Tibial nerve (tissue), 4 donors: ENCODE measurements around the gene ZNF541. TPM values are rescaled to one million over a fixed set of nuclear protein-coding genes. Genes with fewer than 3 reads are reported as not detected.

Experiments
- DNase-seq, 2 donors: peaks; one replicate each; pipeline ENCODE4 v3.0.0-alpha.2; 2019; ENCODE audit warnings: low spot score in 2 of 2
- H3K27ac ChIP-seq, 4 donors: fragments of 200-600 bp; sonication (generic) in 3 of 4; one replicate each; pipeline ENCODE4 v1.5.1; 2017 to 2019; ENCODE audit warnings: mild to moderate bottlenecking in 1 of 4
- H3K27me3 ChIP-seq, 2 donors: fragments of 200-600 bp; sonication (generic) in 1 of 2; one replicate each; pipeline versions ENCODE4 v1.5.1 to v1.6.0; 2017 to 2019
- H3K36me3 ChIP-seq, 3 donors: fragments of 200-600 bp; sonication (generic); one replicate each; pipeline ENCODE4 v1.5.1; 2018 to 2019
- H3K4me1 ChIP-seq, 4 donors: fragments of 200-600 bp; sonication (generic) in 3 of 4; one replicate each; pipeline ENCODE4 v1.5.1; 2017 to 2019
- H3K4me3 ChIP-seq, 4 donors: fragments of 200-600 bp; sonication (generic) in 3 of 4; one replicate each; pipeline ENCODE4 v1.5.1; 2017 to 2019; ENCODE audit warnings: mild to moderate bottlenecking in 1 of 4, moderate library complexity in 1 of 4
- H3K9me3 ChIP-seq, 4 donors: fragments of 200-600 bp; sonication (generic) in 3 of 4; one replicate each; pipeline ENCODE4 v1.5.1; 2017 to 2019
- CTCF ChIP-seq, 5 experiments: fragments of 200-600 bp in 3 of 5; fragments of 450-650 bp in 2 of 5; sonication (generic) in 3 of 5; IDR thresholded peaks; one replicate each; pipeline ENCODE4 v1.5.1; 2016 to 2019; ENCODE audit warnings: antibody characterized with exemption in 5 of 5, mild to moderate bottlenecking in 3 of 5, moderate library complexity in 2 of 5
- EP300 ChIP-seq, 2 donors: sonication (generic); formaldehyde crosslinking; IDR thresholded peaks; one replicate each; pipeline ENCODE4 v1.6.1; 2017; ENCODE audit warnings: antibody characterized with exemption in 2 of 2, mild to moderate bottlenecking in 1 of 2
- POLR2A ChIP-seq, 2 donors: fragments of 450-650 bp; IDR thresholded peaks; one replicate each; pipeline ENCODE4 v1.6.1; 2017; ENCODE audit warnings: antibody characterized with exemption in 2 of 2, mild to moderate bottlenecking in 2 of 2, moderate library complexity in 2 of 2
- WGBS, 2 donors: methylation state at CpG; one replicate each; pipeline ENCODE4 v1.1.5; 2018; 5-methylcytosine and 5-hydroxymethylcytosine counted together
- total RNA-seq, 4 donors: library from RNA; depleted of rRNA; stranded (reverse); fragments of >200 nt; gene quantifications; one replicate each; pipeline ENCODE4 v1.1.0, GENCODE V29; 2016

ZNF541 gene
- total RNA-seq, 4 donors from 2014 or later: under 0.01 to 0.90 (median 0.66) TPM; not detected in 1

GRCh38 chr19:47564081-47564480 lies 8.9 kb downstream of the ZNF541 start:
- no peaks in the 10 kb centered on the region for H3K4me1 ChIP-seq
- H3K27me3 ChIP-seq: no peaks in the 10 kb centered on the region
- no peak for TF ChIP-seq EP300 (IDR thresholded peaks at IDR 0.05)
- no peak for TF ChIP-seq CTCF (IDR thresholded peaks at IDR 0.05)
- TF ChIP-seq POLR2A (IDR thresholded peaks at IDR 0.05): no peak
- WGBS, 2 donors: 84 to 87% methylated on average over 3 of the region's 3 CpGs
- no peak overlapping the region for H3K4me3 ChIP-seq
- no peaks in the 10 kb centered on the region for H3K9me3 ChIP-seq
- H3K36me3 ChIP-seq: no peaks in the 10 kb centered on the region
- no peak overlapping the region for H3K27ac ChIP-seq
- DNase-seq: no peak

- Histone ChIP-seq H3K36me3 (no peaks in the 10 kb centered on the region), H3K4me3 (no peak overlapping the region), H3K27ac (no peak overlapping the region), H3K9me3 (no peaks in the 10 kb centered on the region), H3K4me1 (no peaks in the 10 kb centered on the region), H3K27me3 (no peaks in the 10 kb centered on the region)
- no peak for DNase-seq
- 80 to 82% methylated on average over 7 of the region's 7 CpGs for WGBS, 2 donors
- TF ChIP-seq EP300 (IDR thresholded peaks at IDR 0.05): no peak
- no peak for TF ChIP-seq CTCF (IDR thresholded peaks at IDR 0.05)
- TF ChIP-seq POLR2A (IDR thresholded peaks at IDR 0.05): no peak
These were observed 11.4 kb downstream of the ZNF541 start for GRCh38 chr19:47561440-47562057.

- Histone ChIP-seq H3K4me1 (no peaks in the 10 kb centered on the region), H3K9me3 (no peaks in the 10 kb centered on the region), H3K4me3 (no peak overlapping the region), H3K27me3 (no peaks in the 10 kb centered on the region), H3K36me3 (no peaks in the 10 kb centered on the region), H3K27ac (no peak overlapping the region)
- 88 to 89% methylated on average over 2 of the region's 2 CpGs for WGBS, 2 donors
- no peak for TF ChIP-seq CTCF (IDR thresholded peaks at IDR 0.05)
- no peak for TF ChIP-seq EP300 (IDR thresholded peaks at IDR 0.05)
- no peak for TF ChIP-seq POLR2A (IDR thresholded peaks at IDR 0.05)
- DNase-seq: no peak
These were observed 11.9 kb downstream of the ZNF541 start for GRCh38 chr19:47560999-47561398.

GRCh38 chr19:47550129-47550528 lies 22.8 kb downstream of the ZNF541 start:
- Histone ChIP-seq H3K27ac (no peak overlapping the region), H3K9me3 (no peaks in the 10 kb centered on the region), H3K4me1 (peaks cover 0 to 7% (median 2%) of the 10 kb centered on the region in 4 donors), H3K36me3 (no peaks in the 10 kb centered on the region), H3K4me3 (no peak overlapping the region), H3K27me3 (peaks cover 0 to 15% of the 10 kb centered on the region in 2 donors)
- WGBS, 2 donors: 84 to 91% methylated on average over 4 of the region's 4 CpGs
- DNase-seq: no peak
- no peak for TF ChIP-seq EP300 (IDR thresholded peaks at IDR 0.05)
- TF ChIP-seq POLR2A (IDR thresholded peaks at IDR 0.05): no peak
- TF ChIP-seq CTCF (IDR thresholded peaks at IDR 0.05): no peak

GRCh38 chr19:47549261-47549862 lies 23.6 kb downstream of the ZNF541 start:
- Histone ChIP-seq H3K27ac (no peak overlapping the region), H3K36me3 (no peaks in the 10 kb centered on the region), H3K4me3 (no peak overlapping the region), H3K4me1 (peaks cover 0 to 12% (median 2%) of the 10 kb centered on the region in 4 donors), H3K9me3 (no peaks in the 10 kb centered on the region), H3K27me3 (peaks cover 0 to 22% of the 10 kb centered on the region in 2 donors)
- WGBS, 2 donors: 86 to 87% methylated on average over 13 of the region's 13 CpGs
- no peak for DNase-seq
- TF ChIP-seq CTCF (IDR thresholded peaks at IDR 0.05) (no peak), POLR2A (IDR thresholded peaks at IDR 0.05) (no peak), EP300 (IDR thresholded peaks at IDR 0.05) (no peak)
